GM12873 (cell line): ENCODE results near the gene STIM1.

Experiments
- TF ChIP-seq, protein P1 (sequence below): IDR thresholded peaks from 2 replicates; pipeline ENCODE4 v1.5.1; 2012; ENCODE audit warnings: low read depth, mild to moderate bottlenecking, moderate library complexity, low read length, control low read depth; ENCODE audit not compliant: insufficient read depth; ENCODE audit errors: missing control alignments

Gene STIM1

DNA sequence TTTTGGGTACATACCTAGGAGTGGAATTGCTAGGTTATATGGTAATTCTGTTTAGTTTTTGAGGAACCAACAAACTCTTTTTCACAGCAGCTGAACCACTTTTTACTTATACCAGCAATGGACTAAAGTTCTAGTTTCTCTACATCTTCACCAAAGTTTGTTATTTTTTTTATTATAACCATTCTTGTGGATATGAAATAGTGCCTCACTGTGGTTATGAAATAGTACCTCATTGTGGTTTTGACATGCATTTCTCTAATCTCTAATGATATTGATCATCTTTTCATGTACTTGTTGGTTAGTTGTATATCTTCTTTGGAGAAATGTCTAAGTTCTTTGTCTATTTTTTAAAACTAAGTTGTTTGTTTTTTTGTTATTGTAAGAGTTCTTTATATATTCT, 27.2 kb downstream of the STIM1 start:
- TF ChIP-seq, protein P1, sequence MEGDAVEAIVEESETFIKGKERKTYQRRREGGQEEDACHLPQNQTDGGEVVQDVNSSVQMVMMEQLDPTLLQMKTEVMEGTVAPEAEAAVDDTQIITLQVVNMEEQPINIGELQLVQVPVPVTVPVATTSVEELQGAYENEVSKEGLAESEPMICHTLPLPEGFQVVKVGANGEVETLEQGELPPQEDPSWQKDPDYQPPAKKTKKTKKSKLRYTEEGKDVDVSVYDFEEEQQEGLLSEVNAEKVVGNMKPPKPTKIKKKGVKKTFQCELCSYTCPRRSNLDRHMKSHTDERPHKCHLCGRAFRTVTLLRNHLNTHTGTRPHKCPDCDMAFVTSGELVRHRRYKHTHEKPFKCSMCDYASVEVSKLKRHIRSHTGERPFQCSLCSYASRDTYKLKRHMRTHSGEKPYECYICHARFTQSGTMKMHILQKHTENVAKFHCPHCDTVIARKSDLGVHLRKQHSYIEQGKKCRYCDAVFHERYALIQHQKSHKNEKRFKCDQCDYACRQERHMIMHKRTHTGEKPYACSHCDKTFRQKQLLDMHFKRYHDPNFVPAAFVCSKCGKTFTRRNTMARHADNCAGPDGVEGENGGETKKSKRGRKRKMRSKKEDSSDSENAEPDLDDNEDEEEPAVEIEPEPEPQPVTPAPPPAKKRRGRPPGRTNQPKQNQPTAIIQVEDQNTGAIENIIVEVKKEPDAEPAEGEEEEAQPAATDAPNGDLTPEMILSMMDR, result no peak

DNA sequence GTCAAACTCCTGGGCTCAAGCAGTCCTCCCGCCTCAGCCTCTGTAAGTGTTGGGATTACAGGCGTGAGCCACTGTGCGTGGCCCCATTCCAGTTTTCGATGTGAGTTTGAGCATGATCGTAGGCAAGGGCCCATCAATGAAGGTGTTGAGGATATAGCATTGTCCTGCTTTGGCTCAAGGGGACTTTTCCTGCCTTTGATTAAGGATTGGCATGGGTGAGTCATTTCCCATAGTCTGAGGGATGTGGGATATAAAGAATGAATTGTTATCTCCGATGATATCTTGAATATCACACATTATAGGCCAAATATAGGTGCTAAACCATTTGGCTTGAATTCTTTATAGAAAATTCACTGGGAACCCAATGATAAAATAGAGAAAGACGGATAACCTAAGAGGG, 30.4 kb downstream of the STIM1 start:
- TF ChIP-seq, protein P1, result no peak

DNA sequence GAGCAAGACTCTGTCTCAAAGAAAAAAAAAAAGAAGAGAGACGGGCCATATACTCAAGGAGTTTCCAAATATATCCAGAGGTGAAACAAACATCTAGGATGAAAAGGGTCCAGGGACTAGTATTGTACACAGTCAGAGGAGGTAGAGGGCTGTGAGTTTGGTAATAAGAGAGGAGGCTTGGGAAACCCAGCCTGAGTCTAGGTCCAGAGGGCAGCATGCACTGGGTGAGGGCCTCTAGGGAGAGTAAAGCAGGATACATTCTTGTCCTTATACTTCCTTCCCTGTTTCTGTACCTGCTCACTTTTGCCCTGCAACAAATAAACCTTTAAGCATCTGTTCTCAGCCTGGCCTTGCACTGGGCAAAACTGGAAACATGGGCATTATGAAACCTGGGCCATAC, 31.5 kb downstream of the STIM1 start:
- TF ChIP-seq, protein P1, result no peak

DNA sequence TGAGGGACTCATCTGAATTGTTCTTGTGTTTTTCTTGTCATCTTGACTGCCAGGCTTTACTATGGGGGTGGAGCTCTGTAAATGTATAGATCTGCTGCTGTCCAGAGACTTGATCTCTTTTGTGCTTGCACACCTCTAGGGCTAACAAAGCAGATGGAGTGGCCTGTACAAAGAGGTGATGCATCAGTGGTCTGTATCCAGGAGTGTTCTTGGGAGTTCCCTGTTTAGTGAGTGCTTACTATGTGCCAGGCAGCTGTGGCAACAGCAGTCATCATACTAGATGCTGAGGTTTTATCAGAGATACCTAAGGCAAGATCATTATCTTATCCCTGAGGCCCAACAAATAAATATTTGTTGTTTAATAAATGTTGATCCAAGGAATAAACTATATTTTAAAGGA, 33.4 kb downstream of the STIM1 start:
- TF ChIP-seq, protein P1, result no peak

DNA sequence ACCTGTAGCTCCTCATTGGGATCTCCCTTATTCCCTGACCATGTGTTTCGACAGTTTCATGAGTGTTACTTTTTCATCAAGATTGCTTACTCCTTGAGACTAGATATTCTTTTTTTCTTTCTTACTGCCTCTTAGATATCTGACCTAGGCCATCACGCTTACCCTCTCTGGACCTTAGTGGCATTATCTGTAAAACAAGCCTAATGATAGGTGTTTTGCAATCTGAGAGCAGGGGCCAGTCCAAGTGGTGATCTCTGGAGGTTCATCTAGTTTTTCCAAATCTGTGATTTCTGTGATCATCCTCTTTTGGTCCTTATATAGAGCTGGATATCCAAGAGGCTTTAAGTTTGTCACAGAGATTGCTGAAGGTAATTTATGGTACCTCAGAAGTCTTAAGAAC, 34.5 kb downstream of the STIM1 start:
- TF ChIP-seq, protein P1, result no peak

DNA sequence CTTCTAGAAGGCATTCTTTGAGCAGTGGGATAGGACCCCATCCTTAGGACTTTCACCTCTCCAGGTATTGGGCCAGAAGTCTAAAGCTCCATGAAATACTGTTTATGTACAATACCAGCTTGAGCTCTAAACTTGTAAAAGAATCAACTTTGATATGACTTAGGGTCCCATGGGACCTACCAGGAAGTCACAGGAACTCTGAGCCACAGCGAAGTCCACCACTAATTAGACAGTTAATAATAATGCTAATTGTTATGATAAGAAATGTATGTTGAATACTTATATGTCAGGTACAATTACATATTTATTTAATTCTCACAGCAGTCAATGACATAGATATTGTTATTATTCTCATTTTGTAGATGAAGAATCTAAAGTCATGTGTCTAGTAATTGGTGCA, 35.3 kb downstream of the STIM1 start:
- TF ChIP-seq, protein P1, result no peak

DNA sequence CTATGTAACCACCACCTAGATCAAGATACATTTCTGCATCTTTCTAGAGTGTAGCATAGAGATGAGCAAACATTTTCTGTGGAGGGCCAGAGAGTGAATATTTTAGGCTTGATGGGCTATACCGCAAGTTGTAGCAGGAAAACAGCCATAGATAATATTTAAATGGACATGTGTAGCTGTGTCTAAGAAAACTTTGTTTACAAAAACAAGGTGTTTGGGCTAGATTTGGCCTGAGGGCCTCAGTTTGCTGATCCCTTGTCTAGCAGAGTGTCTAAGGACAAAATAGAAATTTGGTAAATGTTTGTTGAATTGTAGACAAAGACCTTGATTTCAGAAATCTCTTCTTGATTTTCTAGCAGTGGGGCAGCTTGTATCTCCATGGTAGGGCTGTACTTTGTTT, 36.3 kb downstream of the STIM1 start:
- TF ChIP-seq, protein P1, result no peak
